GM10266 (cell line): ENCODE results near the gene NAALADL2.

Source experiments
- DNase-seq: peaks from one replicate; pipeline ENCODE4 v3.0.0; 2012; ENCODE audit errors: extremely low spot score
- TF ChIP-seq, protein P1 (sequence below): IDR thresholded peaks from 2 replicates; pipeline ENCODE4 v1.5.1; 2012; ENCODE audit warnings: mild to moderate bottlenecking, low read depth; ENCODE audit not compliant: control insufficient read depth, insufficient read depth; ENCODE audit errors: missing control alignments

The NAALADL2 gene

GRCh38 chr3:174936590-174936989, 77.5 kb downstream of the NAALADL2 start:
- TF ChIP-seq, protein P1, sequence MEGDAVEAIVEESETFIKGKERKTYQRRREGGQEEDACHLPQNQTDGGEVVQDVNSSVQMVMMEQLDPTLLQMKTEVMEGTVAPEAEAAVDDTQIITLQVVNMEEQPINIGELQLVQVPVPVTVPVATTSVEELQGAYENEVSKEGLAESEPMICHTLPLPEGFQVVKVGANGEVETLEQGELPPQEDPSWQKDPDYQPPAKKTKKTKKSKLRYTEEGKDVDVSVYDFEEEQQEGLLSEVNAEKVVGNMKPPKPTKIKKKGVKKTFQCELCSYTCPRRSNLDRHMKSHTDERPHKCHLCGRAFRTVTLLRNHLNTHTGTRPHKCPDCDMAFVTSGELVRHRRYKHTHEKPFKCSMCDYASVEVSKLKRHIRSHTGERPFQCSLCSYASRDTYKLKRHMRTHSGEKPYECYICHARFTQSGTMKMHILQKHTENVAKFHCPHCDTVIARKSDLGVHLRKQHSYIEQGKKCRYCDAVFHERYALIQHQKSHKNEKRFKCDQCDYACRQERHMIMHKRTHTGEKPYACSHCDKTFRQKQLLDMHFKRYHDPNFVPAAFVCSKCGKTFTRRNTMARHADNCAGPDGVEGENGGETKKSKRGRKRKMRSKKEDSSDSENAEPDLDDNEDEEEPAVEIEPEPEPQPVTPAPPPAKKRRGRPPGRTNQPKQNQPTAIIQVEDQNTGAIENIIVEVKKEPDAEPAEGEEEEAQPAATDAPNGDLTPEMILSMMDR: no peak
- no peak for DNase-seq

GRCh38 chr3:174937478-174937877, 78.3 kb downstream of the NAALADL2 start:
- TF ChIP-seq, protein P1: no peak
- DNase-seq: no peak

DNA sequence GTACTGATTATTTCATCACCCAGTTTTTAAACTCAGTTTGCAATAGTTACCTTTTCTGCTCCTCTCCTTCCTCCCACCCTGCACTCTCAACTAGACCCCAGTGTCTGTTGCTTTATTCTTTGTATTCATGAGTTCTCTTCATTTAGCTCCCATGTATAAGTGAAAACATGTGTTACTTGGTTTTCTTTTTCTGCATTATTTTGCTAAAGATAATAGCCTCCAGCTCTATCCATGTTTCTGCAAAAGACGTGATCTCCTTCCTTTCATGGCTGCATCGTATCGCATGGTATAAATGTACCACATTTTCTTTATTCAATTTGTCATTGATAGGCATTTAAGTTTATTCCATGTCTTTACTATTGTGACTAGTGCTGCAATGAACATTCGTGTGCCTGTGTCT, 79.0 kb downstream of the NAALADL2 start:
- DNase-seq: no peak
- TF ChIP-seq, protein P1: no peak

DNA sequence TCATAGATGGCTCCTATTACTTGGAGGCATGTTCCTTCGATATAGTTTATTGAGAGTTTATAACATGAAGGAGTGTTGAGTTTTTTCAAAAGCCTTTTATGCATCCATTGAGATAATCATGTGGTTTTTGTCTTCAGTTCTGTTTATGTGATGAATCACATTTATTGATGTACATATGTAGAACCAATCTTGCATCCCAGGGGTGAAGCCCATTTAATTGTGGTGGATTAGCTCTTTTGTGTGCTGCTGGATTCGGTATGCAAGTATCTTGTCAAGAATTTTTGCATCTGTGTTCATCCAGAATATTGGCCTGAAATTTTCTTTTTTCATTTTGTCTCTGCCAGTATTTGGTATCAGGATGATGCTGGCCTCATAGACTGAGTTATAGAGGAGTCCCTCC, 81.0 kb downstream of the NAALADL2 start:
- TF ChIP-seq, protein P1: no peak
- no peak for DNase-seq

DNA sequence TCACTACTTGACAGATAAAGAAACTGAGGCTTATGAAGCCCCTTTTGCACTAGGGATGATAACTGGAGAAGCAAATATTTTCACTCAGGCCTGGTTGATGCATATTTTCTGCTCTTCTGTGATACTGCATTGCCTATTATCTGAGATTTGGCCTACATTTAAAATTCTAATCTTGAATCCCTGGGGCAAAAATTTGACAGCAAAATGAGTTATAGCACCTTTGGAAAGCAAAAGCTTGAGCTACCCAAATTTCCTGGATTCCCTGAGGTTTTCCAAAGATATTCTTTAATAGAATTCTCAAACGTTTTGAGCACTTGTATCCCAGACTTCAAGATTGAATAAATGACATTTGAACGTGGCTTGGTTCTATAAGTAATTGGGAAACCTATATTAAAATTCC, 86.1 kb downstream of the NAALADL2 start:
- no peak for DNase-seq
- TF ChIP-seq, protein P1: no peak

- TF ChIP-seq, protein P1: no peak
- no peak for DNase-seq
These were observed 86.8 kb downstream of the NAALADL2 start for GRCh38 chr3:174945951-174946350.

DNA sequence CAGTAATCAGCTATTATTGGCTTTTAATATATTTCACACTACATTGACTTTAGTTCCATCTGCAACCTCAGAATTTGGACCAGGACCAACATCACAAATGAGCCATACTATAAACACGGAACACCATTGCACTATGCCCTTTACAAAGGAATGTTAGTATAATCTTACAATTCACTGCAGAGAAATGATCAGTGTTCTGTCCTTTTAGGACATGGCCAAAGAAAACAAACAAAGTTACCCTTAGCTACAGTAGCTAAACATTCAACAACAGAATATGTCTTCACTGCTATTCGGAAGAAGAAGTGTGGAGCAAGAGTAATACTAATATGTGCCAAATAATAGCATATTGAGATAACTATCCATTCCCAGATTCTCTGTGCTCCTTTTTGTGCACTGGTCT, 90.4 kb downstream of the NAALADL2 start:
- no peak for DNase-seq
- TF ChIP-seq, protein P1: no peak
